Effector memory CD8-positive, alpha-beta T cell (primary cell): ENCODE data around the gene ATXN1.

Experiments used
- ATAC-seq: fragments of 150-1000 bp; cut with Tn5 transposase; replicated peaks from 2 replicates; pipeline ENCODE4 v1.10.0; 2021; ENCODE audit warnings: mild to moderate bottlenecking, moderate library complexity
- DNase-seq, 3 experiments: peaks; one replicate each; pipeline ENCODE4 v3.0.0; 2021
- H3K27ac Mint-ChIP-seq, 2 donors: one replicate each; pipeline ENCODE4 v1.8.0; 2022; ENCODE audit warnings: mild to moderate bottlenecking in 2 of 2, mixed read lengths in 2 of 2, moderate library complexity in 2 of 2
- H3K27me3 Mint-ChIP-seq, 2 donors: one replicate each; pipeline ENCODE4 v1.8.0; 2022; ENCODE audit warnings: mixed read lengths in 2 of 2
- H3K36me3 Mint-ChIP-seq: one replicate; pipeline ENCODE4 v1.8.0; 2022; ENCODE audit warnings: mild to moderate bottlenecking, moderate library complexity, mixed read lengths; ENCODE audit not compliant: insufficient read depth
- H3K4me1 Mint-ChIP-seq, 2 donors: one replicate each; pipeline ENCODE4 v1.8.0; 2022; ENCODE audit warnings: low read depth in 2 of 2, mixed read lengths in 2 of 2
- H3K4me3 Mint-ChIP-seq, 2 donors: one replicate each; pipeline ENCODE4 v1.8.0; 2022; ENCODE audit warnings: mild to moderate bottlenecking in 2 of 2, mixed read lengths in 2 of 2, moderate library complexity in 2 of 2
- H3K9me3 Mint-ChIP-seq, 2 donors: one replicate each; pipeline ENCODE4 v1.8.0; 2022; ENCODE audit warnings: mixed read lengths in 2 of 2

Gene ATXN1

GRCh38 chr6:16764188-16764950 lies 3.1 kb upstream of the ATXN1 start:
- Mint-ChIP-seq H3K27me3 (no peaks in the 10 kb centered on the region), H3K36me3 (peaks cover 46% of the 10 kb centered on the region), H3K27ac (peak overlapping the region; percentile 98 to 100), H3K4me1 (peaks cover 33 to 49% of the 10 kb centered on the region in 2 donors), H3K9me3 (no peaks in the 10 kb centered on the region), H3K4me3 (peak overlapping the region; percentile 99 to 100)
- ATAC-seq (no peak), DNase-seq (no peak)

- H3K27ac Mint-ChIP-seq = peak overlapping the region; percentile 98 to 100
- no peaks in the 10 kb centered on the region for H3K27me3 Mint-ChIP-seq
- peak overlapping the region; percentile 99 to 100 for H3K4me3 Mint-ChIP-seq
- H3K36me3 Mint-ChIP-seq = peaks cover 55% of the 10 kb centered on the region
- ATAC-seq (peak; percentile 35), DNase-seq (peak; percentile 61 to 72 (median 68))
- H3K9me3 Mint-ChIP-seq = no peaks in the 10 kb centered on the region
- H3K4me1 Mint-ChIP-seq = peaks cover 41 to 54% of the 10 kb centered on the region in 2 donors
Measured at GRCh38 chr6:16762550-16763477, 1.6 kb upstream of the ATXN1 start.

GRCh38 chr6:16762268-16762549 lies 949 bp upstream of the ATXN1 start:
- H3K27ac Mint-ChIP-seq = peak overlapping the region; percentile 98 to 100
- ATAC-seq = peak; percentile 2
- no peak for DNase-seq
- H3K4me3 Mint-ChIP-seq = peak overlapping the region; percentile 99 to 100
- peaks cover 43 to 60% of the 10 kb centered on the region in 2 donors for H3K4me1 Mint-ChIP-seq
- no peaks in the 10 kb centered on the region for H3K9me3 Mint-ChIP-seq
- peaks cover 55% of the 10 kb centered on the region for H3K36me3 Mint-ChIP-seq
- H3K27me3 Mint-ChIP-seq = no peaks in the 10 kb centered on the region

- H3K36me3 Mint-ChIP-seq = peaks cover 59% of the 10 kb centered on the region
- H3K27ac Mint-ChIP-seq = peak overlapping the region; percentile 98 to 100
- DNase-seq (peak; percentile 78 to 84 (median 82)), ATAC-seq (peak; percentile 56)
- H3K9me3 Mint-ChIP-seq = no peaks in the 10 kb centered on the region
- peak overlapping the region; percentile 99 to 100 for H3K4me3 Mint-ChIP-seq
- no peaks in the 10 kb centered on the region for H3K27me3 Mint-ChIP-seq
- H3K4me1 Mint-ChIP-seq = peaks cover 43 to 65% of the 10 kb centered on the region in 2 donors
Measured at GRCh38 chr6:16761471-16762267, 409 bp upstream of the ATXN1 start.

GRCh38 chr6:16759646-16760515 lies 1.4 kb downstream of the ATXN1 start:
- peak; percentile 68 to 73 (median 70) for DNase-seq
- Mint-ChIP-seq H3K27ac (peak overlapping the region; percentile 98 to 100), H3K36me3 (peaks cover 62% of the 10 kb centered on the region), H3K4me3 (peak overlapping the region; percentile 93 to 100), H3K4me1 (peaks cover 37 to 67% of the 10 kb centered on the region in 2 donors), H3K27me3 (no peaks in the 10 kb centered on the region), H3K9me3 (no peaks in the 10 kb centered on the region)
- ATAC-seq = peak; percentile 28

- peaks cover 59% of the 10 kb centered on the region for H3K36me3 Mint-ChIP-seq
- DNase-seq = peak in 2 of 3 experiments; percentile 11 to 32
- H3K4me3 Mint-ChIP-seq = peak overlapping the region; percentile 93 to 100
- peaks cover 37 to 69% of the 10 kb centered on the region in 2 donors for H3K4me1 Mint-ChIP-seq
- no peaks in the 10 kb centered on the region for H3K9me3 Mint-ChIP-seq
- H3K27me3 Mint-ChIP-seq = no peaks in the 10 kb centered on the region
- peak overlapping the region; percentile 98 to 100 for H3K27ac Mint-ChIP-seq
- ATAC-seq = no peak
Measured at GRCh38 chr6:16759181-16759645, 2.0 kb downstream of the ATXN1 start.

GRCh38 chr6:16758163-16758975 lies 2.9 kb downstream of the ATXN1 start:
- DNase-seq (peak in 2 of 3 experiments; percentile 14 to 32), ATAC-seq (no peak)
- Mint-ChIP-seq H3K27me3 (no peaks in the 10 kb centered on the region), H3K4me3 (peak overlapping the region; percentile 93 to 100), H3K36me3 (peaks cover 64% of the 10 kb centered on the region), H3K27ac (peak overlapping the region; percentile 98 to 100), H3K9me3 (no peaks in the 10 kb centered on the region), H3K4me1 (peaks cover 34 to 70% of the 10 kb centered on the region in 2 donors)

- ATAC-seq (no peak), DNase-seq (no peak)
- Mint-ChIP-seq H3K4me3 (peak overlapping the region; percentile 34 to 100), H3K27me3 (no peaks in the 10 kb centered on the region), H3K9me3 (no peaks in the 10 kb centered on the region), H3K27ac (peak overlapping the region; percentile 98 to 100), H3K4me1 (peaks cover 37 to 74% of the 10 kb centered on the region in 2 donors), H3K36me3 (peaks cover 63% of the 10 kb centered on the region)
Measured at GRCh38 chr6:16757332-16757731, 3.9 kb downstream of the ATXN1 start.

- peak overlapping the region; percentile 98 to 100 for H3K27ac Mint-ChIP-seq
- H3K4me1 Mint-ChIP-seq = peaks cover 38 to 79% of the 10 kb centered on the region in 2 donors
- H3K4me3 Mint-ChIP-seq = peak overlapping the region; percentile 34 to 100
- no peaks in the 10 kb centered on the region for H3K27me3 Mint-ChIP-seq
- ATAC-seq (no peak), DNase-seq (no peak)
- H3K9me3 Mint-ChIP-seq = no peaks in the 10 kb centered on the region
- H3K36me3 Mint-ChIP-seq = peaks cover 59% of the 10 kb centered on the region
Measured at GRCh38 chr6:16756660-16757255, 4.5 kb downstream of the ATXN1 start.

- peaks cover 43 to 82% of the 10 kb centered on the region in 2 donors for H3K4me1 Mint-ChIP-seq
- H3K9me3 Mint-ChIP-seq = no peaks in the 10 kb centered on the region
- ATAC-seq = no peak
- H3K27ac Mint-ChIP-seq = no peak overlapping the region
- H3K36me3 Mint-ChIP-seq = peaks cover 58% of the 10 kb centered on the region
- no peaks in the 10 kb centered on the region for H3K27me3 Mint-ChIP-seq
- H3K4me3 Mint-ChIP-seq = no peak overlapping the region
- DNase-seq = no peak
Measured at GRCh38 chr6:16755544-16755943, 5.7 kb downstream of the ATXN1 start.

- Mint-ChIP-seq H3K9me3 (no peaks in the 10 kb centered on the region), H3K36me3 (peaks cover 57% of the 10 kb centered on the region), H3K27ac (peak overlapping the region in 1 of 2 donors; percentile 29), H3K4me1 (peaks cover 48 to 87% of the 10 kb centered on the region in 2 donors), H3K4me3 (peak overlapping the region; percentile 4 to 13), H3K27me3 (no peaks in the 10 kb centered on the region)
- no peak for ATAC-seq
- DNase-seq = no peak
Measured at GRCh38 chr6:16754876-16755275, 6.4 kb downstream of the ATXN1 start.
